Astrocyte (in vitro differentiated cells and primary cell): ENCODE measurements around the gene TIAM2. TPM values are rescaled to one million over a fixed set of nuclear protein-coding genes. Genes with fewer than 3 reads are reported as not detected.

Source experiments
- DNase-seq: peaks from one replicate; pipeline ENCODE4 v3.0.0-alpha.2; 2010; ENCODE audit warnings: low read depth
- FAIRE-seq: peaks from 2 replicates; lab custom pipeline; 2011; peaks lifted over from hg19 to GRCh38; lab: Jason Lieb, UNC
- H2AFZ ChIP-seq: 2 replicates; pipeline ENCODE4 v1.6.0; 2012; ENCODE audit warnings: low read depth, low read length, inconsistent platforms
- H3K27ac ChIP-seq: 2 replicates; pipeline ENCODE4 v1.5.1; 2011; ENCODE audit warnings: low read depth, low read length, inconsistent platforms
- H3K27me3 ChIP-seq: 2 replicates; pipeline ENCODE4 v1.6.0; 2011; ENCODE audit warnings: low read length, inconsistent platforms; ENCODE audit not compliant: insufficient read depth
- H3K36me3 ChIP-seq: 2 replicates; pipeline ENCODE4 v1.5.1; 2011; ENCODE audit warnings: low read length, inconsistent platforms; ENCODE audit not compliant: insufficient read depth
- H3K4me1 ChIP-seq: 2 replicates; pipeline ENCODE4 v1.5.1; 2011; ENCODE audit warnings: low read length, inconsistent platforms; ENCODE audit not compliant: insufficient read depth
- H3K4me2 ChIP-seq: 2 replicates; pipeline ENCODE4 v1.6.0; 2012; ENCODE audit warnings: low read length, inconsistent platforms
- H3K4me3 ChIP-seq: 2 replicates; pipeline ENCODE4 v1.5.1; 2011; ENCODE audit warnings: low read depth, mild to moderate bottlenecking, low read length, inconsistent platforms; ENCODE audit not compliant: insufficient read depth
- H3K79me2 ChIP-seq: 2 replicates; pipeline ENCODE4 v1.6.0; 2012; ENCODE audit warnings: mild to moderate bottlenecking, low read length, inconsistent platforms; ENCODE audit not compliant: insufficient read depth
- H3K9ac ChIP-seq: 2 replicates; pipeline ENCODE4 v1.6.0; 2012; ENCODE audit warnings: mild to moderate bottlenecking, low read length, inconsistent platforms
- H3K9me3 ChIP-seq: 2 replicates; pipeline ENCODE4 v1.5.1; 2012; ENCODE audit warnings: low read depth, mild to moderate bottlenecking, low read length, inconsistent platforms; ENCODE audit not compliant: insufficient read depth
- H4K20me1 ChIP-seq: 2 replicates; pipeline ENCODE4 v1.6.0; 2012; ENCODE audit warnings: low read length, inconsistent platforms; ENCODE audit not compliant: insufficient read depth
- H3K27ac Mint-ChIP-seq: one replicate; pipeline ENCODE4 v1.8.0; 2021; ENCODE audit warnings: mild to moderate bottlenecking, mixed read lengths; ENCODE audit not compliant: unreplicated experiment
- H3K27me3 Mint-ChIP-seq: one replicate; pipeline ENCODE4 v1.8.0; 2021; ENCODE audit warnings: low read depth, mixed read lengths; ENCODE audit not compliant: unreplicated experiment
- H3K36me3 Mint-ChIP-seq: one replicate; pipeline ENCODE4 v1.8.0; 2021; ENCODE audit warnings: low read depth, mixed read lengths; ENCODE audit not compliant: unreplicated experiment
- H3K4me1 Mint-ChIP-seq: one replicate; pipeline ENCODE4 v1.8.0; 2021; ENCODE audit warnings: low read depth, mixed read lengths; ENCODE audit not compliant: unreplicated experiment
- H3K4me3 Mint-ChIP-seq: one replicate; pipeline ENCODE4 v1.8.0; 2021; ENCODE audit warnings: mild to moderate bottlenecking, moderate library complexity, mixed read lengths; ENCODE audit not compliant: unreplicated experiment
- H3K9me3 Mint-ChIP-seq: one replicate; pipeline ENCODE4 v1.8.0; 2021; ENCODE audit warnings: mild to moderate bottlenecking, mixed read lengths; ENCODE audit not compliant: unreplicated experiment
- CTCF ChIP-seq: IDR thresholded peaks from 2 replicates; pipeline ENCODE4 v1.5.1; 2011; ENCODE audit warnings: low read depth, mild to moderate bottlenecking, inconsistent platforms, low read length, moderate library complexity; ENCODE audit not compliant: insufficient read depth
- EZH2 ChIP-seq: IDR thresholded peaks from 2 replicates; pipeline ENCODE4 v1.6.1; 2012; ENCODE audit warnings: mild to moderate bottlenecking, low read length, inconsistent platforms; ENCODE audit not compliant: insufficient read depth
- total RNA-seq: library from RNA; stranded (reverse); gene quantifications from 2 replicates; pipeline ENCODE4 v1.2.1, GENCODE V29; 2021

Gene TIAM2
- total RNA-seq, 1 donor from 2014 or later: 23.6 TPM

GRCh38 chr6:154984146-154984545 is 11.0 kb upstream of the TIAM2 start:
- Histone ChIP-seq H4K20me1 (no peaks in the 10 kb centered on the region), H3K27ac (no peak overlapping the region), H3K4me1 (no peaks in the 10 kb centered on the region), H3K9me3 (no peaks in the 10 kb centered on the region), H3K4me2 (no peak overlapping the region), H2AFZ (no peak overlapping the region), H3K4me3 (no peak overlapping the region), H3K9ac (no peak overlapping the region), H3K36me3 (no peaks in the 10 kb centered on the region), H3K27me3 (no peaks in the 10 kb centered on the region), H3K79me2 (no peaks in the 10 kb centered on the region)
- Mint-ChIP-seq H3K27me3 (no peaks in the 10 kb centered on the region), H3K4me1 (peaks cover 6% of the 10 kb centered on the region), H3K9me3 (no peaks in the 10 kb centered on the region), H3K4me3 (no peak overlapping the region), H3K36me3 (no peaks in the 10 kb centered on the region), H3K27ac (no peak overlapping the region)
- no peak for FAIRE-seq
- no peak for DNase-seq
- TF ChIP-seq CTCF (no peak), EZH2 (no peak)

GRCh38 chr6:154986787-154987235 is 8.3 kb upstream of the TIAM2 start:
- DNase-seq (peak; percentile 58), FAIRE-seq (no peak)
- Histone ChIP-seq H3K9me3 (no peaks in the 10 kb centered on the region), H3K4me3 (no peak overlapping the region), H3K79me2 (no peaks in the 10 kb centered on the region), H4K20me1 (no peaks in the 10 kb centered on the region), H2AFZ (no peak overlapping the region), H3K36me3 (no peaks in the 10 kb centered on the region), H3K4me1 (no peaks in the 10 kb centered on the region), H3K9ac (no peak overlapping the region), H3K27me3 (no peaks in the 10 kb centered on the region), H3K4me2 (no peak overlapping the region), H3K27ac (no peak overlapping the region)
- Mint-ChIP-seq H3K36me3 (no peaks in the 10 kb centered on the region), H3K4me1 (peaks cover 9% of the 10 kb centered on the region), H3K9me3 (no peaks in the 10 kb centered on the region), H3K27ac (peak overlapping the region; percentile 14), H3K4me3 (no peak overlapping the region), H3K27me3 (peaks cover 5% of the 10 kb centered on the region)
- TF ChIP-seq EZH2: no peak
- TF ChIP-seq CTCF: no peak

GRCh38 chr6:154989448-154989847 is 5.7 kb upstream of the TIAM2 start:
- H3K9me3 ChIP-seq: no peaks in the 10 kb centered on the region

More at GRCh38 chr6:154989448-154989847, 5.7 kb upstream of the TIAM2 start:
- FAIRE-seq (no peak), DNase-seq (no peak)
- no peaks in the 10 kb centered on the region for H3K36me3 Mint-ChIP-seq
- peaks cover 5% of the 10 kb centered on the region for H3K27me3 Mint-ChIP-seq
- Histone ChIP-seq H3K4me3 (no peak overlapping the region), H3K4me2 (no peak overlapping the region), H3K79me2 (no peaks in the 10 kb centered on the region), H2AFZ (no peak overlapping the region), H3K9ac (no peak overlapping the region), H4K20me1 (no peaks in the 10 kb centered on the region), H3K27ac (no peak overlapping the region), H3K4me1 (no peaks in the 10 kb centered on the region), H3K27me3 (no peaks in the 10 kb centered on the region), H3K36me3 (no peaks in the 10 kb centered on the region)
- H3K4me3 Mint-ChIP-seq: no peak overlapping the region
- TF ChIP-seq CTCF: no peak
- TF ChIP-seq EZH2: no peak
- H3K4me1 Mint-ChIP-seq: peaks cover 9% of the 10 kb centered on the region
- no peak overlapping the region for H3K27ac Mint-ChIP-seq
- no peaks in the 10 kb centered on the region for H3K9me3 Mint-ChIP-seq
